ENCODE measurements around the gene ALG8.

Gene ALG8

GRCh38 chr11:78158987-78159652, 19.7 kb upstream of the ALG8 start:
- no peak for DNase-seq

GRCh38 chr11:78156127-78156844, 16.9 kb upstream of the ALG8 start:
- no peak for DNase-seq

GRCh38 chr11:78151804-78152203, 12.4 kb upstream of the ALG8 start:
- DNase-seq, result no peak

- DNase-seq, result no peak
Observed at GRCh38 chr11:78150754-78151153, 11.3 kb upstream of the ALG8 start.

- DNase-seq, result no peak
Observed at GRCh38 chr11:78150346-78150745, 10.9 kb upstream of the ALG8 start.

GRCh38 chr11:78149646-78150045, 10.2 kb upstream of the ALG8 start:
- no peak for DNase-seq

GRCh38 chr11:78147807-78148206, 8.4 kb upstream of the ALG8 start:
- no peak for DNase-seq

GRCh38 chr11:78145511-78146025, 6.1 kb upstream of the ALG8 start:
- DNase-seq, result no peak

GRCh38 chr11:78140392-78141077, 1.1 kb upstream of the ALG8 start:
- no peak for DNase-seq

GRCh38 chr11:78138694-78139421, 568 bp downstream of the ALG8 start:
- DNase-seq, result peak; percentile 61

GRCh38 chr11:78138291-78138690, 1.1 kb downstream of the ALG8 start:
- no peak for DNase-seq

- no peak for DNase-seq
Observed at GRCh38 chr11:78132475-78132874, 7.0 kb downstream of the ALG8 start.

GRCh38 chr11:78131956-78132355, 7.5 kb downstream of the ALG8 start:
- no peak for DNase-seq

GRCh38 chr11:78127403-78127802, 12.0 kb downstream of the ALG8 start:
- no peak for DNase-seq

GRCh38 chr11:78112582-78113275, 26.7 kb downstream of the ALG8 start:
- no peak for DNase-seq

GRCh38 chr11:78111298-78111697, 28.1 kb downstream of the ALG8 start:
- no peak for DNase-seq

GRCh38 chr11:78110830-78111229, 28.6 kb downstream of the ALG8 start:
- no peak for DNase-seq

- no peak for DNase-seq
Observed at GRCh38 chr11:78110351-78110750, 29.1 kb downstream of the ALG8 start.

GRCh38 chr11:78109081-78110015, 30.1 kb downstream of the ALG8 start:
- DNase-seq, result no peak

- no peak for DNase-seq
Observed at GRCh38 chr11:78100676-78101472, 38.6 kb downstream of the ALG8 start.
